NCI-H446 (cell line): ENCODE measurements around the gene MARCHF6.
"Not testable (repeated sequence)": the region's sequence is repeated elsewhere in the genome, so short reads cannot be mapped to it uniquely, and the experiment has no call there.

Experiments
- DNase-seq, 2 experiments: peaks; one replicate each; lab custom pipeline; 2025; lab: John Stamatoyannopoulos, UW

Gene MARCHF6

DNA sequence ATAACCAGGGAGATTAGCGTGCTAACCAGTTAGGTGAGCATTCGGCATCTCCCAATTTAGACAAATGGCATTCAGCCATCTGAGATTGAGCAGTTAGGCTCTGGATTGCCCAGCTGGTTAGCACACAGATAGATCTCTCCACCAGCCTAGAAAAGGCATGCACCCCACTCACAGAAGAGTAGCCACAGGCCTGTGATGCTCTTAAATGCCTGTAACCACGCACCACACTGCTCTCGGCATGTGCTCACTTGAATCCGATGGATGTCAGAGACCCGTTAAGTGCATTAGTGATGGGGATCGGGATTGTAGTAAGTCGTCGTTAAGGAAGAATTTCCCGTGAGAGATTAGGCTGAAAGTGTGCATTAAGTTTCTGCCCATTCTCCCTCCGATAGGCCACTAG lies 23.0 kb downstream of the MARCHF6 start:
- no peak for DNase-seq

DNA sequence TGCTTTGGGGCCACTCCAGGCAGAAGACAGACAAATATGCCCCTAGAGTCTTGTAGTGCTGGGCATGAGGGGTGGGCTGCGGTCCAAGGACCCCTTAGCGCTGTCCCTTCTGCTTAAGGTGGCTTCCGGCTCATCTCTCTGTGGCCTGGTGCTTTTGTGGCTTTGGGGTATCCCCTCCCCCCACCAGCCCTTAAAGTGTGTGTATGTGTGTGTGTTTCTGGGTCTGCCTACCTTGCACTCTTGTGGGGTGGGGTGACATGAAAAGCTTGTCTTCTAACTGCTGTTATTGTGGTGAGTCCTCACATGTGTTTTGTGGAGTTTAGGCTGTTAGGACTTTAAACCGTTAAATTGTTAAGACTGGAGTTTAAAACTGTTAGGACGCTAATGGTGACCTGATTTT lies 23.6 kb downstream of the MARCHF6 start:
- DNase-seq = no peak

DNA sequence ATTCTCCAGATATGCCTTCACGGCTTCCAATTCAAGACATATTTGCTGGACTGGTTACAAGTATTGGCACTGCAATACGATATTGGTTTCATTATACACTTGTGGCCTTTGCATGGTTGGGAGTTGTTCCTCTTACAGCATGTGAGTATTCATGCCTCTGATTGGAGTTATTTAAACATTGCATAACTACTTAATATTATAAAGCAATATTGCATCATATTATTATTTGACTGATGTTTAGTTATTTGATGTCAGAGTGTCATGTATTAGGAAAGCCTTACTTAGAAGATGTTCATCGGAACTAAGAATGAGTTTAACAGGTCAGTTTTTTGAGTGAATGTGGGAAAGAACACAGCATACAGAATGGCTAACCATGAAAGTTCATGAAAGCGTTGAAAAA lies 28.3 kb downstream of the MARCHF6 start:
- no peak for DNase-seq

DNA sequence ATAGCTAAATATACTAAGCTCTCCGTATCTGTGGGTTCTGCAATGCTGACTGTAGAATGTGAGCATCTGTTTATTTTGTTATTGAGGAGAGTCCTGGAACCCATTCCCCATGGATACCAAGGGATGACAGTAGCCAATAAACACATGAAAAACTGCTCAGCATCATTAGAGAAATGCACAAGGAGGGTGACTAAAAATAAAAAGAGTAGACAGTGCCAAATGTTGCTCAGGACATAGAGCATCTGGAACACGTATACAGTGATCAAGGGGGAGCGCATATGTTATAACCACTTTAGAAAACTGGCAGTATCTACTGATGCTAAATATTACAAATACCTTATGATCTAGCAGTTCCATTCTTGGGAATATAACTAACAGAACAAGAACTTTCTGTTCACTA lies 31.0 kb downstream of the MARCHF6 start:
- peak; percentile 35 to 42 for DNase-seq

DNA sequence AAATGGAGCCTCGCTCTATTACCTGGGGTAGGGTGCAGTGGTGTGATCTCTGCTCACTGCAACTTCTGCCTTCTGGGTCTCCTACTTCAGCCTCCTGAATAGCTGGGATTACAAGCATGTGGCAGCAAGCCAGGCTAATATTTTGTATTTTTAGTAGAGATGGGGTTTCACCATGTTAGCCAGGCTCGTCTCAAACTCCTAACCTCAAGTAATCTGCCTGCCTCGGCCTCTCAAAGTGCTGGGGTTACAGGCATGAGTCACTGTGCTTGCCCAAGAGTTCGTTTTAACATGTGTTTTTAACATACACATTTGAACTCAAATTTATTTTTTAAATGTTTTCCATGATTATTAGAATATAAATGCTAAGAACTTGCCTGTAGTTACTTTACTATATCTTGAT lies 34.2 kb downstream of the MARCHF6 start:
- DNase-seq = no peak

DNA sequence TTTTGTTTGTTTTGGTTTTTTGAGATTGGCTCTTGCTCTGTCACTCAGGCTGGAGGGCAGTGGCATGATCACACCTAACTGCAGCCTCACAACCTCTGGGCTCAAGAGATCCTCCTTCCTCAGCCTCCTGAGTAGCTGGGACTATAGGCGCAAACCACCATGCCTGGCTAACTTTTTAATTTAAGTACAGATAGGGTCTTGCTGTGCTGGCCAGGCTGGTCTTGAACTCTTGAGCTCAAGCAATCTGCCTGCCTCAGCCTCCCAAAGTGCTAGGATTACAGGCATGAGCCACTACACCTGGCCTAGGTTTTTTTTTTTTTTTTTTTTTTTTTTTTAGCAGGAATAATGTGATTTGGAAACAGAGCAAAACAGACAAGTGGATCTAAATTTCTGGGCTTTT lies 37.6 kb downstream of the MARCHF6 start:
- DNase-seq = no peak

DNA sequence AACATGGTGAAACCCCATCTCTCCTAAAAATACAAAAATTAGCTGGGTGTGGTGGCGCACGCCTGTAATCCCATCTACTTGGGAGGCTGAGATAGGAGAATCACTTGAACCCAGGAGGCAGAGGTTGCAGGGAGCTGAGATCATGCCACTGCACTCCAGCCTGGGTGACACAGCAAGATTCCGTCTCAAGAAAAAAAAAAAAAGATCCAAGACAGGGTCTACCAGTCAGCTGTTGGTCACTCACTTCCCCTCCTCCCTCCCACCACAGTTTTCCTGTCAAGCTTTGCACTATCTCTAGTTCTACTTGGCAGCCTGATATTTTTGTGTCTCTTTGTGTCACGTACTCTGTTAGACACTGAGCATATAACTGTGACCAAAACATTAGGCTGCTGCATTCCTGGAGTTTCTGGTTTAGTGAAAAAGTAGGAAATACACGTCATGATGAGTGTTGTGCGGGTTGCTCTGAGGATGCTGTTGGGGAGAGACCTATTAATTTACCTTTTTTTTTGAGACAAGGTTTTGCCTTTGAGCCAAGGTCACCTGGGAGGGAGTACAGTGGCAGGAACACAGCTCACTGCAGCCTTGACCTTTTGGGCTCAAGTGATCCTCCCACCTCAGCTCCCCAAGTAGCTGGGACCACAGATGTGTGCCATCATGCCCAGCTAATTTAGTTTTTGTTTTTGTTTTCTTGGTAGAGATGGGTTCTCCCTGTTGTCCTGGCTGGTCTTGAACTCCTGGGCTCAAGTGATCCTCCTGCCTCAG lies 39.3 kb downstream of the MARCHF6 start:
- DNase-seq = not testable (repeated sequence)

DNA sequence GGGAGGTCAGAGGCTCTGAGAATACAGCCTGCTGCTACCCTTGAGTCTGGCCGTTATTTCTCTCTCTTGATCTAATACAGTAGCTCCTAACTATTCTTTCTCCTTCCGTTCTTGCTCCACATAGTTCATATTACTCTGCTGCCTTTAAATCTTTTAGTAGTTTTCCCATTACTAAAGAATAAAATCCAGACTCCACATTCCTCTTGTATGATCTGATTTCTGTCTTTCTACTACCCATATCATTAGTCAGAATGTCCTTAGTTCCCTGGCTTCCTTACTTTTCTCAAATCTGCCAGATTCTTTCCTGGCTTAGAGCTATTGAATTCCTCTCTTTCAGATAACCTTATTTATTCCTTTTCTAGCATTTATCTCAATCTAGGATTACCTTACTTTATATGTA lies 40.0 kb downstream of the MARCHF6 start:
- DNase-seq = no peak

DNA sequence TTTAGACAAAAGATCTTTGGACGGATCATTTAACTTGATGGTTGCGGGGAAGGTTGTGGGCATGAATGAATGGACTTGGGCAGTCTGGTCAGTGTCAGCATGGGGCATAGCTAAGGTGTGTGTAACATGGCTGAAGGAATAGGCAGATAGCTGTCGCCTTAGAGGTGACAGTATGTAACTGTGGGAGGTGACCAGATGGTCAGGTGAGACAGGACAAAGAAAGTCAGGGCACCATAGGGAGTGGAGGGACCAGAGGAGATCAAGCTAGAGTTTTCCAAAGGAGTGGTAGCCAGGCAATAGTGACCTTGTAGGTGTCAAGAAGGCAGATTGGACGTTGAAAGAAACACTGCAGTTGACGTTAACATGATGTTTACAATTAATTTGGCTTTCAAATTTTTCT lies 43.1 kb downstream of the MARCHF6 start:
- no peak for DNase-seq

DNA sequence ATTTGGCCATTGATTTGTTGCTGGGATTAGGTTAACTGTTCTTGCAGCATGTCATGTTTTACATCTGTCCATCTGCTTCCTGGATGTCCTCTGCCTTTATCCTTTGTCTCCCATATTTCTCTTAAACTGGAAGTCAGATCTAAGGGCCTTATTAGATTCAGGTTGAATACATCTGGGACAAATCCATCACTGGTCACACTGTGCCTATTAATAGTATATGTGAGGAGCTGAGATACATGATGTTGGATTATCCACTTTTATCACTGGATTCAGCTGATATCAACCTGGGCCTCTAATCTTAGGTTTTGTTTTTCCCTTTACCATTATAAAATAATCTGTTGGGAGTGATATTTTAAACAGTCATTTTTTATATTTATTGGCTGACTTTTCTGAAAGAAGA lies 46.3 kb downstream of the MARCHF6 start:
- no peak for DNase-seq

DNA sequence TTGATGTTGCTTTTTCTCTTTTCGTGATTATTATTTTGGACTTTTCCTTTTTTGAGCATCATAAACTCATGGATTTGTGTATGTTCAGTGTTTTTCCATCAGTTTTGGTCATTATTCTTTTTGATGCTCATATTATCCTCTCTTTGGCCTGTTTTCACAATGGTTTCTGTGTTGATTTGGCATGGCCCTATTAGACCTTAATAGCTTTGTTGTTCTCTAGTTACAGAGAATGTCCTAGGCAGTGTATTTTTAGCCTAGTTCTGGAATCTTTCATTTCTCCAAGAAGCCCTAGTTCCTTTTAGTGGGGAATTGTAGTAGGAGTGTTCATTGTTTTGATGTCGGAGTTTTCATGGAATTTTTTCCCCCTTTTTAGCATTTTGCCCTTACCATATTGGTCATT lies 46.9 kb downstream of the MARCHF6 start:
- no peak for DNase-seq

DNA sequence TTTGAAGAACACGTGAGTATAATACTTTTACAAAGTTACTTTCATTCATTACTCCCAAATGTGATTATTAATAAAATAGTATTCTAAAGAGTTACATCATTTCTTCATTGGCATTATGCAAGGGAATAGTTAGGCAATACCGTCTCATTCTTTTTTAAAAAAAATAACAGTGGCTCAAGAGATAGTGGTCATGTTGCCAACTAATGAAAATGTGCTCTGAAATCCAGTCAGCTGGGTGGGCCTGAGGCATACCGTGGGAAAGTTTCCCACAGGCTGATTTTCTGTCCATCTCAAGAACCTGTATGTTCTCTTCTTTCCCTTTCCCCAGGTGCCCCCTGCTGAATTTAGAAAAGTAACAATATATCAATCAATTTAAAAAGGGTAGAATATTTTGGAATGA lies 47.3 kb downstream of the MARCHF6 start:
- DNase-seq = no peak

DNA sequence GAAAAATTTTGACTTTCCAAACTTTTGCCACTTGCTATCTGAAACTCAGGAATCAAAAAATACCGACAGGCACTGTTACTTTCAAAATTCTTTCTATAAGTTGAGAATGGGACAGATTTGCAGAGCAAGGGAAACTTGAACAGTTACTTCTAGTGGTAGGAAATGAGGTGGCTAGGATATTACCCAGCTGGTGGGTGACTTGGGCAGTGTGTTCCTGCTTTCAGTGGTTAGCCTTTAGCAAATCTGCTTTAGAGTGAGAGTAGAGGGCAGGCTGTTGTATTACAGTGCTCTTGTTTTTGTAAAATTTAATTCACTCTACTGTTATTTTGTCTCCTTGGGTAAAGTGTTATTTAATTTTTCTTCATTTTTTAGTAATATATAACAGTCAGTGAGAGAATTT lies 48.0 kb downstream of the MARCHF6 start:
- DNase-seq = no peak
